Gastrocnemius medialis (tissue), 4 donors: ENCODE results near the gene NPHS1. TPM values are rescaled to one million over a fixed set of nuclear protein-coding genes. Genes with fewer than 3 reads are reported as not detected.

Source experiments
- ATAC-seq, 2 donors: fragments of 150-250 bp; one replicate each; pipeline ENCODE4 v1.9.1; 2016
- DNase-seq, 2 donors: peaks; one replicate each; pipeline ENCODE4 v3.0.0-alpha.2; 2019
- H3K27ac ChIP-seq, 4 donors: fragments of 200-600 bp; sonication (generic); 1 replicate in 1 of 4; 2 replicates in 3 of 4; pipeline ENCODE4 v1.5.1; 2016 to 2018; ENCODE audit warnings: mild to moderate bottlenecking in 2 of 4, moderate library complexity in 1 of 4
- H3K27me3 ChIP-seq, 3 donors: fragments of 200-600 bp; sonication (generic) in 2 of 3; 1 replicate in 1 of 3; 2 replicates in 2 of 3; pipeline versions ENCODE4 v1.5.1 to v1.6.0; 2016 to 2019; ENCODE audit warnings: mild to moderate bottlenecking in 1 of 3, moderate library complexity in 1 of 3
- H3K36me3 ChIP-seq, 2 donors: fragments of 200-600 bp; sonication (generic) in 1 of 2; one replicate each; pipeline ENCODE4 v1.5.1; 2017 to 2018
- H3K4me1 ChIP-seq, 2 donors: fragments of 200-600 bp; sonication (generic) in 1 of 2; one replicate each; pipeline ENCODE4 v1.5.1; 2016 to 2017; ENCODE audit warnings: mild to moderate bottlenecking in 2 of 2
- H3K4me3 ChIP-seq, 4 donors: fragments of 200-600 bp; sonication (generic) in 3 of 4; 1 replicate in 1 of 4; 2 replicates in 3 of 4; pipeline ENCODE4 v1.5.1; 2016 to 2019; ENCODE audit warnings: mild to moderate bottlenecking in 2 of 4
- H3K9me3 ChIP-seq, 3 donors: fragments of 200-600 bp; sonication (generic) in 2 of 3; 1 replicate in 1 of 3; 2 replicates in 2 of 3; pipeline ENCODE4 v1.5.1; 2016 to 2019
- CTCF ChIP-seq, 5 experiments: fragments of 450-650 bp in 3 of 5; fragments of 200-600 bp in 2 of 5; sonication (generic) in 2 of 5; IDR thresholded peaks in 4 of 5; conservative IDR thresholded peaks in 1 of 5; 1 replicate in 4 of 5; 2 replicates in 1 of 5; pipeline ENCODE4 v1.5.1; 2016 to 2019; ENCODE audit warnings: antibody characterized with exemption in 5 of 5, mild to moderate bottlenecking in 3 of 5, moderate library complexity in 3 of 5
- POLR2A ChIP-seq, 2 donors: fragments of 450-650 bp; IDR thresholded peaks; one replicate each; pipeline ENCODE4 v1.6.1; 2017; ENCODE audit warnings: antibody characterized with exemption in 2 of 2, mild to moderate bottlenecking in 2 of 2, moderate library complexity in 2 of 2
- in situ Hi-C, 4 donors: fragments of 200-750 bp; cut with MboI; loops; one replicate each; pipeline versions ENCODE4 v1.15.0 to v1.8.0; 2017; ENCODE audit warnings: low sequenced_read_pairs in 4 of 4
- intact Hi-C: fragments of 100-400 bp; cut with DNase I; formaldehyde crosslinking; loops from one replicate; pipeline ENCODE4 v1.15.1; 2023; ENCODE audit warnings: low total_unique reads
- total RNA-seq, 4 donors: library from RNA; depleted of rRNA; stranded (reverse); fragments of >200 nt; gene quantifications; one replicate each; pipeline versions ENCODE4 v1.1.0 to v1.2.3, GENCODE V29; 2016

NPHS1 gene
- total RNA-seq, 4 donors from 2014 or later, result not detected

GRCh38 chr19:35845215-35846037, 6.9 kb downstream of the NPHS1 start:
- in situ Hi-C loops, result no loop called here
- Histone ChIP-seq H3K4me1 (peaks cover 0 to 3% of the 10 kb centered on the region in 2 donors), H3K27me3 (peaks cover 63 to 67% (median 66%) of the 10 kb centered on the region in 3 donors), H3K27ac (no peak overlapping the region), H3K9me3 (no peaks in the 10 kb centered on the region), H3K36me3 (no peaks in the 10 kb centered on the region), H3K4me3 (peak overlapping the region in 2 of 4 donors; percentile 3 to 31)
- intact Hi-C loops, result no loop called here
- DNase-seq, result no peak
- TF ChIP-seq POLR2A (IDR thresholded peaks at IDR 0.05) (no peak), CTCF (IDR thresholded peaks at IDR 0.05 in 4 of 5, conservative IDR thresholded peaks at IDR 0.05 in 1 of 5) (no peak)
- no peak for ATAC-seq

GRCh38 chr19:35844482-35845214, 7.7 kb downstream of the NPHS1 start:
- H3K9me3 ChIP-seq, result no peaks in the 10 kb centered on the region
- ATAC-seq (no peak), DNase-seq (no peak)
- no peaks in the 10 kb centered on the region for H3K36me3 ChIP-seq
- TF ChIP-seq CTCF (IDR thresholded peaks at IDR 0.05 in 4 of 5, conservative IDR thresholded peaks at IDR 0.05 in 1 of 5) (no peak), POLR2A (IDR thresholded peaks at IDR 0.05) (no peak)
- in situ Hi-C loops (no loop called here), intact Hi-C loops (no loop called here)
- H3K27ac ChIP-seq, result no peak overlapping the region
- H3K27me3 ChIP-seq, result peaks cover 59 to 63% (median 59%) of the 10 kb centered on the region in 3 donors
- peaks cover 0 to 3% of the 10 kb centered on the region in 2 donors for H3K4me1 ChIP-seq
- H3K4me3 ChIP-seq, result no peak overlapping the region

GRCh38 chr19:35843676-35844481, 8.4 kb downstream of the NPHS1 start:
- Histone ChIP-seq H3K4me3 (no peak overlapping the region), H3K27ac (no peak overlapping the region), H3K4me1 (peaks cover 0 to 3% of the 10 kb centered on the region in 2 donors), H3K27me3 (peaks cover 51 to 56% (median 51%) of the 10 kb centered on the region in 3 donors), H3K36me3 (no peaks in the 10 kb centered on the region), H3K9me3 (no peaks in the 10 kb centered on the region)
- in situ Hi-C loops, result no loop called here
- TF ChIP-seq CTCF (IDR thresholded peaks at IDR 0.05 in 4 of 5, conservative IDR thresholded peaks at IDR 0.05 in 1 of 5) (no peak), POLR2A (IDR thresholded peaks at IDR 0.05) (no peak)
- intact Hi-C loops, result no loop called here
- ATAC-seq (no peak), DNase-seq (no peak)

GRCh38 chr19:35842666-35843272, 9.5 kb downstream of the NPHS1 start:
- Histone ChIP-seq H3K4me3 (no peak overlapping the region), H3K36me3 (no peaks in the 10 kb centered on the region), H3K9me3 (no peaks in the 10 kb centered on the region), H3K27me3 (peaks cover 40 to 49% (median 45%) of the 10 kb centered on the region in 3 donors), H3K27ac (no peak overlapping the region), H3K4me1 (peaks cover 0 to 3% of the 10 kb centered on the region in 2 donors)
- in situ Hi-C loops, result no loop called here
- DNase-seq, result no peak
- intact Hi-C loops, result no loop called here
- no peak for TF ChIP-seq POLR2A (IDR thresholded peaks at IDR 0.05)
- no peak for TF ChIP-seq CTCF (IDR thresholded peaks at IDR 0.05 in 4 of 5, conservative IDR thresholded peaks at IDR 0.05 in 1 of 5)
- no peak for ATAC-seq
